Measurements from ENCODE around the gene ARFGAP1. TPM values are rescaled to one million over a fixed set of nuclear protein-coding genes. Genes with fewer than 3 reads are reported as not detected.

The ARFGAP1 gene
- total RNA-seq, 2 experiments from 2014 or later, result 80.1 to 82.0 TPM

DNA sequence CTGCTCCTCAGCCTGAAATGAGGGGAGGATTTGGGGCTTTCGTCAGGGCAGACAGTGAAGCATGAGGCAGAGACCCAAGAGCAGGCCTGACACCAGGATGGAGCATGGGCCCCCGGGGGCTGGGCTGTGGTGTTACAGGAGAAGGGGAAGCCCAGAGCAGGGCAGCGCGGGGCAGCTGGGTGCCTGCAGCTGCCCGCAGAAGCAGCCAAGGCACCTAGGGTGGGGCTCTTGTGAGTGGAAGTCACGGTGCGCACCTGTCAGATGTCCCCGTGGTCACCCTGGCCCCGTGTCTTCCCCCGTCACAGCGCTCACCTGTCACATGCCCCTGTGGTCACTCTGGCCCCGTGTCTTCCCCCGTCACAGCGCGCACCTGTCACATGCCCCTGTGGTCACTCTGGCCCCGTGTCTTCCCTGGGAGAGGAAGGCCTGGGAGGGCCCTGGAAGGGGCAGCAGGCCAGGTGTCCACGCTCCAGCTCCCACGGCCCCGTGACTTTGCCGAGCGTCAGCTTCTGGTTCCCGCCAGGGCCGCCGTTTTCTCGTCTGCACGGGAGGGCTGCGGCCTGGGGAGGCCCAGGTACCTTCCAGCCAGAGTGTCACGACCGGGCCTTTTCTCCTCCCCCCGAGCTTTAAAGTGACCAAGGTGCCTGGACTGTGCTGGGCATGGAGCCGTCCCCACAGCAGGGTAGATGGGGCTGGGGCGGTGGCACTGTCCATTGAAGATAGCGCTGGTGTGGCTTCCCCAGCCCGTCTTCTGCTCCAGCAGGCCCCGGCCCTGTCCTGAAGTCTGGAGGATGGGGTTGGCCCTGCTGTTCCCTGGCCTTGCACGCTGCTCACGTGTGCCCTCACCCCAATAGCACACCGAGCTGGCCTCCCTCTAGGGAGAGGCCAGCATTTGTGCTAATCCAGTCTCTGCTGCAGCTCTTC, 9.4 kb downstream of the ARFGAP1 start:
- POLR2A ChIA-PET, result no interaction called here
- Mint-ChIP-seq H3K36me3 (ENCODE audit: low read depth) (peaks cover 10% of the 10 kb centered on the region), H3K27ac (no peak overlapping the region), H3K4me3 (no peak overlapping the region), H3K4me1 (peaks cover 6% of the 10 kb centered on the region), H3K27me3 (no peaks in the 10 kb centered on the region), H3K9me3 (no peaks in the 10 kb centered on the region)
- CTCF ChIA-PET, result no interaction called here
- no peak for DNase-seq

DNA sequence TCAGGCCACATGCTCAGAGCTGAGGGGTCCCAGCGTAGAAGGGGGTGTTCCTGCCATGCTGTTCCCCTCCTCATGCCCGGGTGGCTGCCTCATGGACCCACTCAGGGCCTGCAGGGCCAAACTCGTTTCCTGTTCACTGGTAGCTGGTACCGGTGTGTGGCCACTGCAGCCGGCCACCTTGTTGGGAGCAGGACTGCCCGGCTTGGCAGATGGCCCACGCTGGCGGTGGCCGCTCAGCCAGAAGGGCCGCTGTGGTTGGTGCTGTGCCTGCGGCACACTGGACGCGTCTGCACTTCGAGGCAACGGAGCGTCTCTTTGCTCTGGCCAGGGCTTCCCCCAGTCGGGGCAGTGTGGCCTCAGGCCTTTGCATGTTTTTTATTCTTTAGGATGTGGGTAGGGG, 10.3 kb downstream of the ARFGAP1 start:
- Mint-ChIP-seq H3K27me3 (no peaks in the 10 kb centered on the region), H3K4me1 (peaks cover 6% of the 10 kb centered on the region), H3K9me3 (no peaks in the 10 kb centered on the region), H3K4me3 (no peak overlapping the region), H3K36me3 (ENCODE audit: low read depth) (peaks cover 10% of the 10 kb centered on the region), H3K27ac (no peak overlapping the region)
- no peak for DNase-seq
- POLR2A ChIA-PET, result no interaction called here
- CTCF ChIA-PET, result no interaction called here

DNA sequence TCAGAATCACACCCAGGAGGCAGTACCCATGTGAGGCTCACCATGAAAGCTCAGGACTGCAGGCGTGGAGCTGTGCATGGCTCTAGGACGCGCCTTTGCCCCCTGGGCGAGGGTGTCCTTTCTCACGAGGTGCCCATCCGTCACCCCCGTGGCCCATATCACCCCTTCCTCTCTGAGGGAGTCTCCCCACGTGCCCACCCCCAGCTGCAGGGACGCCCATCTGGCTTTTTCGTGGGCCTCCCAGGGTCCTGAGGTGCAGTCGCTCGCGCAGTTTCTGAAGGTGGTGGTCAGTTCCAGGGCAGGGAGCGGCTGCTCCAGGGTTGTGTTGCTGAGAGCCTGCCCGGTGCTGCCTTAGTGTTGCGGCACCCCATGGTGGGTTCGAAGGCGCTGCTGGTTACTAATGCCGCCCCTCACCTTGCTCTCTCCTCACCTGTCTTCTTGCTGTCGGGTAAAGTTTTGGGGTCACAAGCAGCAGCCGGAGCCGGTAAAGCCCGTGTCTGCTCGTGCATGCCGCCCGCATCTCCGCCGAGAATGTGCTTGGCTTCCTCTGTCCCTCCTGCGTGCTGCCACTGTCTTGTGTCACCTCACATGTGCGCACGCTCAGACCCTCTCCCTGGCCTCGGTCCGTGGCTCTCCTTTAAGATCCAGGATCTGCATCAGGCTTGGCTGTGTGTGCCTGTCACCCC, 10.9 kb downstream of the ARFGAP1 start:
- Mint-ChIP-seq H3K9me3 (no peaks in the 10 kb centered on the region), H3K27ac (peak overlapping the region; percentile 70), H3K36me3 (ENCODE audit: low read depth) (peaks cover 12% of the 10 kb centered on the region), H3K27me3 (no peaks in the 10 kb centered on the region), H3K4me3 (peak overlapping the region; percentile 58), H3K4me1 (peaks cover 6% of the 10 kb centered on the region)
- ChIA-PET POLR2A (interaction anchor here (0.8 to 1.4 kb wide), 2 partner anchors 11 to 68 kb away, joined by 3 to 5 read pairs; partner anchors contain the start of gene ARFGAP1), CTCF (no interaction called here)
- DNase-seq, result no peak

DNA sequence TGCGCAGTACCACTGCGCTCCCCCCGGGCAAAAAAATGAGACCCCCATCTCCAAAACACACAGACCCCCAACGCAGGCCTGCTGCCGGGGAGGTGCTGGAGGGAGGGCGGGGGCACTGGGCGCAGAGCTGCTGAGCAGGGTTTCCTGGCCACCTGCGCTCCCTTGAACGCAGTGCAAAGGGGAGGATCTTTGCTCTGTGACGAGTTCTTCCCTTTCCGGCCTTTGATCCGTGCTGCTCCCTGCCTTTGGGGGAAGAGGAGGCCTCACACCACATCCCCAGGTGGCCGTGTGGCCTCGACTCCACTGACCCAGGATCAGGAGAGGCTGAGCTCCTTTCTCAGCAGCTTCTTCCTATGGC, 11.4 kb downstream of the ARFGAP1 start:
- Mint-ChIP-seq H3K4me1 (peaks cover 6% of the 10 kb centered on the region), H3K9me3 (no peaks in the 10 kb centered on the region), H3K27me3 (no peaks in the 10 kb centered on the region), H3K36me3 (ENCODE audit: low read depth) (peaks cover 8% of the 10 kb centered on the region), H3K27ac (peak overlapping the region; percentile 70), H3K4me3 (peak overlapping the region; percentile 58)
- DNase-seq, result peak; percentile 38
- ChIA-PET POLR2A (interaction anchor here (0.8 to 1.4 kb wide), 2 partner anchors 12 to 69 kb away, joined by 3 to 5 read pairs; partner anchors contain the start of gene ARFGAP1), CTCF (no interaction called here)

DNA sequence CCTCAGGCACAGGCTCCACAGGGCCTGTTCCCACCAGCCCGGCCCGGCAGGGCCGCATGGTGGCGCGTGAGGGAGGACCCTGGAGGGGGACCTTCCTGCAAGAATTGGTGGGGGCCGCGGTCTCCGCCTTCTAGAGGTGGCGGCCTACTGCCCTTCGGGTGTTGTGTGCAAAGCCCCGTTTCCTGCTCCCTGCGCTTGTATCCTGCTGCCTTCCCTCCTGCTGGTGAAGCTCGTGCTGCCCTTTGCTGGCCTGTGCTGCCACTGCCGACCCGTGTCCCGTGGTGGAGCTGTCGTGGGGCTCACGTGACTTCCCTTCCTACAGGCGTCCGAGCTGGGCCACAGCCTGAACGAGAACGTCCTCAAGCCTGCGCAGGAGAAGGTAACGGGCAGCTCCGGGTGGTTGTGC, 11.9 kb downstream of the ARFGAP1 start:
- no peak for DNase-seq
- no peaks in the 10 kb centered on the region for H3K27me3 Mint-ChIP-seq
- POLR2A ChIA-PET, result interaction anchor here (1.4 kb wide), 1 partner anchor 12 kb away, joined by 5 read pairs; the partner anchor contains the start of gene ARFGAP1
- H3K4me3 Mint-ChIP-seq, result peak overlapping the region; percentile 71
- peaks cover 6% of the 10 kb centered on the region for H3K4me1 Mint-ChIP-seq
- peaks cover 3% of the 10 kb centered on the region for H3K36me3 Mint-ChIP-seq (ENCODE audit: low read depth)
- CTCF ChIA-PET, result no interaction called here
- no peaks in the 10 kb centered on the region for H3K9me3 Mint-ChIP-seq
- peak overlapping the region; percentile 55 for H3K27ac Mint-ChIP-seq

DNA sequence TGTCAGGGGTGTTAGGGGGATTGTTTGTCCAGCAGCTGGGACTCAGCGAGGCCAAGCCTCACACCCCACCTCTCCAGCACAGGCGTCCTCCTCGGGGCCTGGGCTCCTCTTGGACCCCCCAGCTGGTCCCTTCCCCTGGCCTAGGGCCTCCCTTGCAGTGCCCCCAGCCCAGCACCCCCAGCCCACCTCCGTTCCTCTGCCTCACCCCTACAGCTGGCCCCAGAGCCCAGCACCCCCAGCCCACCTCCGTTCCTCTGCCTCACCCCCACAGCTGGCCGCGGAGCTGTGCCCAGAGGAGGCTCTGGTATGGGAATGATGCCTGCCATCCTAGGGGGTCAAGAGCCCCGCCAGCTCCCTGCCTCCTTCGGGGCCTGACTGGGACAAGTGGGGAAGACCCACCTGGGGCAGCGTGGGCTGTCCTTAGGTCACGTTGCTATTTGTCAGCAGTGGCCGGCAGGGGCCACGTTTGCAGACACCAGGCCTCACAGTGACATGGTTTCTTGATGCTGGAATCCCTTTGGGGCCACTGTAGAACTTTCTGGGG, 12.4 kb downstream of the ARFGAP1 start:
- Mint-ChIP-seq H3K4me1 (peaks cover 6% of the 10 kb centered on the region), H3K9me3 (no peaks in the 10 kb centered on the region), H3K4me3 (peak overlapping the region; percentile 71), H3K27me3 (no peaks in the 10 kb centered on the region), H3K36me3 (ENCODE audit: low read depth) (peaks cover 3% of the 10 kb centered on the region), H3K27ac (peak overlapping the region; percentile 55)
- ChIA-PET CTCF (no interaction called here), POLR2A (interaction anchor here (1.4 kb wide), 1 partner anchor 13 kb away, joined by 5 read pairs; the partner anchor contains the start of gene ARFGAP1)
- DNase-seq, result no peak

DNA sequence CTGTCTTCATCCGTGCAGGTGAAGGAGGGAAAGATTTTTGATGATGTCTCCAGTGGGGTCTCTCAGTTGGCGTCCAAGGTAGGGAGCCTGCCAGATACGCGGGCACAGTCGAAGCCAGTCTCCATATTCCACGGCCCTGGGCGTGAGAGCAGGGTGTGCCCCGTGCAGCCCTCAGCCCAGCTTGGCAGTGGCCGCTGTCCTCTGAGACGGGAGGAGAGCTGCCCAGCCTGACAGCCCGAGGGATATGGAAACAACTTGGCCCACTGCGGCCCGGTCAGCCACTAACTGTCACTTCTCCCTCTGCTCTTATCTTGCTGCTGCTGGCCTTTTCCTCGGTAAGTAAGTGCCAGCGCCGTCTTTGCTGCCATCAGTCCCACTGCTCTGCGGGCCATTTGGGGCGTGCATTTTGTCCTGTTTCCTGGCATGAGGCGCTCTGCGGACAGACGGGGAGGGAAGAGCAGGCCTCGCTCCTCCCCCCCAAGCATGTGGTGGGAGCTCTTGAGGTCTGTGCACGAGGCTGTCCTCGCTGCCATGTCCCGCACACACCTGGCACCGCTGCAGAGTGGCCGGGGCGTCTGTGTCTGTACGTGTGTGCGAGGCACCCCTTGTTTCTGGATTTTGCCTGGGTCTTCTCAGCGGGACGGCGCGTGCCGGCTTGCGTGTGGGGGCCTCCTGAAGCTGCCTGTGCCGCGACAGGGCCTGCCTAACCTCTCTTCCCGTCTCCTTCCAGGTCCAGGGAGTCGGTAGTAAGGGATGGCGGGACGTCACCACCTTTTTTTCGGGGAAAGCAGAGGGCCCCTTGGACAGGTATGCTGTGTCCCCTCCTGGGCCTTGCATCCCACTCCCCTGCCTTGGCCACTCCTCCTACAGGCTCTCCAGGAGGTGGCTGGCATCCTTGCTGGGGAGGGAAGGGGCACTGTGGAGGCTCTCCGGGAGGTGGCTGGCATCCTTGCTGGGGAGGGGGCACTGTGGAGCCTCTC, 13.3 kb downstream of the ARFGAP1 start:
- peaks cover 3% of the 10 kb centered on the region for H3K36me3 Mint-ChIP-seq (ENCODE audit: low read depth)
- no peaks in the 10 kb centered on the region for H3K9me3 Mint-ChIP-seq
- ChIA-PET POLR2A (no interaction called here), CTCF (no interaction called here)
- peaks cover 6% of the 10 kb centered on the region for H3K4me1 Mint-ChIP-seq
- DNase-seq, result no peak
- H3K27me3 Mint-ChIP-seq, result no peaks in the 10 kb centered on the region
- no peak overlapping the region for H3K27ac Mint-ChIP-seq
- H3K4me3 Mint-ChIP-seq, result peak overlapping the region; percentile 11

DNA sequence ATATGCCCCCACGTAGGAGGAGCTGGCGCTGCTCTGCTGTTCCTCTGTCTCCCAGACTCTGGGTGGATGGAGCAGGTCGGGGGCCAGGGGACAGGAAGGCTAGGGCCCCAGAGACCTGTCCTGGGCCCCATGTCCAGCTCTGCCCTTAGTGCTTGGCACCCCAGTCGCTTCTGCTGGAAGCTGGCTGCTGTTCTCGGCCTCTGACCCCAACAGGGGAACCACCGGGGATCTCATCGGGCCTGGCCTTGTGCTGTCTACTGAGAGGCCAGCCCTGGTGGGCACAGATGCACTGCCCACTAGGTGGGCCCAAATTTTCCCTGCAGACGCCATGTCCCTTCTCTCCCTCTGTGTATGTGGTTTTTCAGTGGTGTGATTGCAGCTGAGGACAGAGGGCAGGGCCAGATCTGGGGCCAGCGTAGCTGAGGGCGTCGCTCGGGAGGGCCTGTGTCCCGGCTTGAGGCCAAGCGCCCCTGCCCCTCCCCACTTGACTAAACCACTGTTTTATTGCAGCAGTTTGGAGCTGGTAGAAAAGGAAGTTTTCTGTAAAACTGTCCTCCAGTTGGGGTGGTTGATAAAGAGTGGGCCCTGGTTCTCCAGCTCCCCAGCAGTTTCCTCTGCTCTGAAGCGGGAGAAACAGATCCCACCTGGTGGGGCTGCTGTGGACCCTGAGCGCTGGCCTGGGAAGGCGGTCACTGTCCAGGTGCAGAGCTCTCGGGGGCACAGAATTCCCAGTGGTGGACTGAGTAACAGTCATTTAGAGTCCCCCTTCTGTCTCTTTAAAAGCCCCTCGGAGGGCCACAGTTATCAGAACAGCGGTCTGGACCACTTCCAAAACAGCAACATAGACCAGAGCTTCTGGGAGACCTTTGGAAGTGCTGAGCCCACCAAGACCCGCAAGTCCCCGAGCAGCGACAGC, 14.4 kb downstream of the ARFGAP1 start:
- DNase-seq, result no peak
- Mint-ChIP-seq H3K36me3 (ENCODE audit: low read depth) (peaks cover 3% of the 10 kb centered on the region), H3K9me3 (no peaks in the 10 kb centered on the region), H3K4me1 (peaks cover 6% of the 10 kb centered on the region), H3K27me3 (no peaks in the 10 kb centered on the region), H3K4me3 (no peak overlapping the region), H3K27ac (no peak overlapping the region)
- ChIA-PET CTCF (no interaction called here), POLR2A (interaction anchor here (0.8 kb wide), 1 partner anchor 15 kb away, joined by 4 read pairs; the partner anchor contains the start of gene ARFGAP1)

DNA sequence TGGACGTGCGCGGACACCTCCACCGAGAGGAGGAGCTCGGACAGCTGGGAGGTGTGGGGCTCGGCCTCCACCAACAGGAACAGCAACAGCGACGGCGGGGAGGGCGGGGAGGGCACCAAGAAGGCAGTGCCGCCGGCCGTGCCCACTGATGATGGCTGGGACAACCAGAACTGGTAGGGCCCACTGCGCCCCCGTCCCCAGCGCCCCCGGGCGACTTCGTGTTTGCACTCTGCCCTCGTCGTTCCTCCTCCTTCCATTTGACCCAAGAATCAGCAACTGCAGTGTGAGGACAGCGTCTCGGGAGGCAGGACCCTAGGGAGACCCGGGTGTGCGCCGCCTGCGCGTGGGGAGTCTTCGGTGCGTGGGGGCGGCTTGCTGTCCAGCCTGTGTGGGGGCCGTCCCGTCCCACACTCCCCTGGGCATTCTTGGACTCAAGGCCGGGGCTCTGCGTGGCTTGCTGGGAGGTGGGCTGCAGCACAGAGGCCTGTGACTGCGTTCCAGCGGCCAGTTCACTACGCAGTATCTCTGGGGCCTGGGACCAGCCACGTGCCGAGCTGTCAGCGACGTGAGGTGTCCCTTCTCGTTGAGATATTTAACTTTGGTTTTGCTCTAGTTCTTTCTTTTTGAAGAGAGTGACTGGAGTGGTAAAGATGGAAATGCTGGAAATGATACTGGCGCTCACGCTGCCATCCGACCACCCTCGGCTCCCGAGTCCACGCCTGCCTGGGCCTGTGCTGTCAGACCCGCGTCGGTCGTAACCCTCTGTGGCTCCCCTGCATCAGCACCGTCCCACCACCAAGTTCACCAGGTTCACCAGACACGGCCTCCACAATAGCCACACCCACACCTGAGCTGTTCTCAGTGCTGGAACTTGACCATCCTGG, 15.3 kb downstream of the ARFGAP1 start:
- Mint-ChIP-seq H3K27me3 (no peaks in the 10 kb centered on the region), H3K9me3 (no peaks in the 10 kb centered on the region), H3K4me1 (peaks cover 6% of the 10 kb centered on the region), H3K4me3 (no peak overlapping the region), H3K36me3 (ENCODE audit: low read depth) (peaks cover 3% of the 10 kb centered on the region), H3K27ac (no peak overlapping the region)
- DNase-seq, result no peak
- CTCF ChIA-PET, result no interaction called here
- POLR2A ChIA-PET, result interaction anchor here (0.8 kb wide), 1 partner anchor 16 kb away, joined by 4 read pairs; the partner anchor contains the start of gene ARFGAP1

DNA sequence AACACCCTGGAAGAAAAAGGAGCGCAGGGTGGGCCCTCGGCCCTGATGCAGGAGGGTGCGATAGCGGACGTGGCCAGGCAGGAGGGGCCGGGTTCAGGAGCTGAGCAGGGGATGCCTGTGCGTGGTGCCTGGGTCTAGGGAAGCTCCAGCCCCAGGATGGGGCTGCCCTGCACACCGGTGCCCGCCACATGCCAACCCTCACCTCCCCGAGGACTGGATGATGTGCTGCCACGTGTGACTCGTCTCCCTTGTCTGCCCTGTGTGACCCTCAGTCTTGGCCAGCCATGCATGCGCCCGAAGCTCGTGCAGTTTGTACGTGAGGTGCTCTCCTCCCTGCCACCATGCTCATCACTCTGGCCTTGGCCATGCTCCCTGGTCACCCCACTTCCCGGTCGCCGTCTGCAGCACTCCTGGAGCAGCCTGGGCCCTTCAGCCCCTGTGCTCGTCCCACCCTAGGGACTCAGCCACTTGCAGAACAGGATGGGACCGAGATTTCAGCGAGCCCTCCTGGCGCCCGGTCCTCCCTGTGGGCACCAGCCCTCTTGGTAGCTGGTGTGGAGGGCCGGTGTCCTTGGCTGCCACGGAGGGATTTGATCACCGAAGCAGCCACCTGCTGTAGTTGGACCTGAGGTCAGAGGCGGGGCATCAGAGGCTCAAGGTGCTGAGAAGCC, 16.1 kb downstream of the ARFGAP1 start:
- CTCF ChIA-PET, result no interaction called here
- Mint-ChIP-seq H3K4me1 (peaks cover 5% of the 10 kb centered on the region), H3K9me3 (no peaks in the 10 kb centered on the region), H3K36me3 (ENCODE audit: low read depth) (peaks cover 3% of the 10 kb centered on the region), H3K4me3 (no peak overlapping the region), H3K27me3 (no peaks in the 10 kb centered on the region), H3K27ac (no peak overlapping the region)
- POLR2A ChIA-PET, result no interaction called here
- no peak for DNase-seq

All from activated CD4-positive, alpha-beta memory T cell treated with anti-CD3 and anti-CD28 coated beads, Interleukin-2, amount 10 ng/mL, durations not matched to agents 7 days and 5 days (primary cell).